HG02588 (cell line): ENCODE data around the gene GPN2.

Experiments used
- ATAC-seq: cut with Tn5 transposase; IDR thresholded peaks from one replicate; pipeline ENCODE4 v1.9.1; 2021; ENCODE audit warnings: mild to moderate bottlenecking, moderate library complexity; ENCODE audit not compliant: unreplicated experiment

The GPN2 gene

GRCh38 chr1:26889551-26890466 is at the start of gene GPN2:
Gene GPN2 (minus strand): TSS chr1:26890283. CDS start chr1:26890096, 187 bp downstream.
- peak; percentile 72 for ATAC-seq

GRCh38 chr1:26938659-26939025 is 48.6 kb upstream of the GPN2 start:
- no peak for ATAC-seq

DNA sequence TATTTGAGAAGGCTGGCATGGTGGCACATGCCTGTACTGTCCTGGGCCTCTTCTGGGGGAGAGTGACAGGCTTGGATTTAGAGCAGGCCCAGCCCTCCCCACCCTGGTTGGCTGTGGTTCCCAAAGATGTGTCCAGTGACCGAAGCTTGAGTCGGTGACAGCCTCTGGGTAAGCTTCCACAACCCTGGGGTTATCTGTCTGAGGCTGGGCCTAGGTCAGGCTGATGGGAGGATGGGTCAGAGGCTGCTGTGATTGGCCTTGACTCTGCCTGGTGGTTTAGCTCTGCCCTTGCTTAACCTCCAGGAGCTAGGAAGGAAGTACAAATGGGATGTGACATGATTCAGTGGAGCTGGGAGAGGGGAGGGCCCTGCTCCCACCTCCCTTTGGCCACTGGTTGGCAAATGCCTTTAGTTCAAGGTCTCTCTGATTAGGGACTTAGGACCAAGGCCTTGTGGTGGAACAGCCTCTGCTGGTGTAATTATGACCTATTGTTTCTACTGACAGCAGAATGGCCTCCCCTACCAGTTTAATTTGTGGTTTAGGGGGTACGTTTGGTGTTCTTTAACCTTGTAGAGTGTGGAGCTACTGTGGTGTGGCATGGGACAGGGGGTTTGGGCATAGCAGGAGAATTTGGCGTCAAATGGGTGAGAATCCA is 48.0 kb upstream of the GPN2 start:
- ATAC-seq, result no peak

GRCh38 chr1:26936823-26937222 is 46.7 kb upstream of the GPN2 start:
- no peak for ATAC-seq

- ATAC-seq, result no peak
Measured at GRCh38 chr1:26932531-26932930, 42.4 kb upstream of the GPN2 start.

GRCh38 chr1:26923711-26924110 is 33.6 kb upstream of the GPN2 start:
- no peak for ATAC-seq

- no peak for ATAC-seq
Measured at GRCh38 chr1:26922901-26923300, 32.8 kb upstream of the GPN2 start.

GRCh38 chr1:26922431-26922729 is 32.3 kb upstream of the GPN2 start:
- no peak for ATAC-seq

GRCh38 chr1:26921540-26922430 is 31.7 kb upstream of the GPN2 start, which contains the start of gene NUDC:
Gene NUDC (plus strand): TSS chr1:26921743. CDS start chr1:26921849, 106 bp downstream.
- ATAC-seq, result peak; percentile 91

GRCh38 chr1:26921126-26921539 is 31.1 kb upstream of the GPN2 start:
- ATAC-seq, result peak; percentile 12

DNA sequence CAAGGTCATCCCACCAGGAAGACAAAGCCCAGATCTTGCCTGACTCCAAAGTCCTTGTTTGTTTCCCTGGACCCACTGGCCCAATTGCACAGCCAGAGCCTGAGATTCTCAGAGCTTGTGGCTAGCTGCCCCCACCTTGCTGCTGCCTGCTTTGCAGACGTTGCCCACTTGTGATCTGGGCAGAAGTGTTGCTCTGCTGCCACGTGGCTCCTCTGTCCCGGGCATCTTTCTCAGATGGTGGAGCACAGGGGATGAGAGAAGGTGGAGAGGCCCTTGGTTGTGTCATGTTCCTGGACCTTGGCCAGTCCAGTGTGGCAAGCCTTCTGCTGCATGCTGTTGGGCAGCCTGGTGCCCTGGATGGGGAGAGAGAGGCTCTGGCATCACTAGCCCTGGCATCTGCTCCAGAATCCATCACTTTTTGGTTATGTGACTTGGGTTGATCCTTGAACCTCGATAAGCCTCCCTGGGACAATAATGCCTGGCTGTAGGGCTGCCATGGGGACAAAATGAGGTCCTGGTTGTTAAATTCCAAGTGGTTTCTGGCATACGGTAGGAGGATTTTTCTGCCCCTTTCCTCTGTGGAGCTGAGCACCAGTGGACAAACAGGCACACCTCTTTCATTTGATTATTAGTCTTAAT is 25.2 kb upstream of the GPN2 start:
- ATAC-seq, result no peak

GRCh38 chr1:26913754-26914619 is 23.9 kb upstream of the GPN2 start, which contains the start of gene NR0B2:
Gene NR0B2 (minus strand): TSS chr1:26913975. CDS start chr1:26913940, 35 bp downstream.
- ATAC-seq, result no peak

DNA sequence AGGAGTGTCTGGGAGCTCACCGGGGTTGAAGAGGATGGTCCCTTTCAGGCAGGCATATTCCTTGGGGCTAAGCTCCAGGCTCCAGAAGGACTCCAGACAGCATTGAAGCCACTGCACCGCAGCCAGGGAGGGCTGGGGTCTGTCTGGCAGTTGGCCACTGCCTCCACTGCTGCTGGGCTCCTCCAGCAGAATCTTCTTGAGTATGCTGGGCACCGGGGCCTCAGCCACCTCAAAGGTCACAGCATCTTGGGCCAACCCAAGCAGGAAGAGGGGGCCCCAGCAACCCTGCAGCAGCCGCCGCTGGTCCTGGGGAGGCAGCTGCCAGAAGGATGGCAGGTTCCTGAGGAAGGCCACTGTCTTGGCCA is 23.3 kb upstream of the GPN2 start:
- ATAC-seq, result no peak

DNA sequence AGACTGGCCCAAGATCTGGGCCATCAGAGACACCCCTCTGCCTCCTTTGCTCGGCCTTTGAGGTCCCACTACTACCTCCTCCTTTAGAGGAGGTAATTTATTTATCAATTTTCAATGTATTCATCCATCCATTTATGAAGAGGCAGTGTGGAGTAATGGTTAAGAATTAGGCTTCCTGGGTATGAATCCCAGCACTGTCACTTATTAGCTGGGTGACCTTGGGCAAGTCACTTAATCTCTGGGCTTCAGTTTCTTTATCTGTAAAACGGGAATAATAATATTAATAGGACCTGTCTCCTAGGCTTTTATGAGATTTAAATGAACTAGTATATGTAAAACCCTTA is 22.0 kb upstream of the GPN2 start:
- ATAC-seq, result no peak

DNA sequence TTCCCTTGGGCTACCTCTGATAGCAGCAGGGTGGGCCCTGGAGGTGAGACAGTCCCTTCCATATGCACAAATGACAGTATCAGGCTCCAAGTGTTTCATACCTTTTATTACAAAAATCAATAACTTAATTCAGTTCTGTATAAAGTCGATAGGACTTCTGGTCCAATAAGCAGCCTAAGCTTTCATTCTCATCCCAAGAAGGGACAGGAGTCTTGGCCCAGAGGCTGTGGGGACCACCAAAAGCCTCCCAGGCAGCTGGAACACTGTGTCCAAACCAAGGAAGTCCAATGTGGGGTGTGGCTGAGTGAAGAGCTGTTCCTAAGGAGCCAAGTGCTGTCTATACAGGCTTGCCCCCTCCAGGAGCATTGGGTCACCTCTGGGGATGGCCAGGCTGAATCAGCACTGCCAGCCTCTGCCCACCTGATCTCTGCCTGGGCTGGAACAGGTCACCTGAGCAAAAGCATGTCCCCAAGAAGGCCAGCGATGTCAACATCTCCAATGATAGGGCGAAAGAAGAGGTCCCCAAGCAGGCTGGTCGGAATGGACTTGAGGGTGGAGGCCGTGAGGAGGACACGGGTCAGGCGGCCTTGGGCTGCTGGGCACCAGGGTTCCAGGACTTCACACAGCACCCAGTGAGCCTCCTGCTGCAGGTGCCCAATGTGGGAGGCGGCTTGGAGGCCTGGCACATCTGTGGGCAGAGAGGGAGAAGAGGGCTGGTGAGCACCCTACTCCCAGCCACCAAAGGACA is 21.5 kb upstream of the GPN2 start:
- no peak for ATAC-seq

DNA sequence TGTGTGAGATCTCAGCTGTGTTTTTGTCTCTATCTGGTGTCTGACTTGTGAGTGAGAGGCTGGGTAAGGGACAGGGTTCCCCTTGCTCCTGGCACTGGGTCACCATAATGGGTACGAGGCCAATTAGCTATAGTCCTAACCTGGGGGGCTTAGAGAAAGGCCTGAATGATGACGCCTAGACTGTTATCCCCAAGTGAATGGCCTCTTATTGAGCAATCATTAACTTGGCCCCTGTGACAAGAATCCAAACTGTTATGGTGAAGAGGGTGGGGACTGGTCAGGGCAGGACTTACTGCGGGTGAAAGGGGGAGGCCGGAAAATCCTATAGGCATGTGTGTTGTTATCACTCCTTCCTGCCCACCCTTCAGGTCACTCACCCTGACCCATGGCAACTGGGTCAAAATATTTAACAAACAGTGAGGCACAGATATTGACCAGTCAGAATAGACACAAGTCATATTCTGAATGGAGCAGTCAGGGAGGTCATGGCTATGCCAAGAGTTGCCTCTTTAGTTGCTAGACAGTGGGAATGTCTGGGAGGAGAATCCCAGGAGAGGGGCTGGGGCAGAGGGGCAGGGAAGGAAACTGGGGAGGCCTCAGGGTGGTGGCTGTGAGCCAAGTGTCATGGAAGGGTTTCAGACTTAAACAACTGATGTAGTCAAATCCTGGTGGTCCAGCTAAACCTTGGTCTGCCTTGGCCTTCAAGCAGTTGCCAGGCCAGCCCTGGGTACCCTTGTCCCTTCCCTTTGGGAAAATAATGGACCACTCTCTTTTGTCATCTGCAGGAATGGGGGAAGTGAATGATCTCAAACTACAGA is 20.5 kb upstream of the GPN2 start:
- ATAC-seq, result no peak

GRCh38 chr1:26909951-26910342 is 19.9 kb upstream of the GPN2 start:
- no peak for ATAC-seq
